Left ventricle myocardium superior (tissue), 1 donor: Measurements from ENCODE around the gene NSRP1. TPM values are rescaled to one million over a fixed set of nuclear protein-coding genes. Genes with fewer than 3 reads are reported as not detected.
"Not testable (repeated sequence)": the region's sequence is repeated elsewhere in the genome, so short reads cannot be mapped to it uniquely, and the experiment has no call there.

Experiments used
- ATAC-seq: fragments of 200-7000 bp; cut with Tn5 transposase; one replicate; pipeline ENCODE4 v1.9.1; 2020; ENCODE audit warnings: mild to moderate bottlenecking, moderate library complexity
- DNase-seq: peaks from one replicate; pipeline ENCODE4 v3.0.0-alpha.2; 2020
- intact Hi-C: fragments of 100-400 bp; cut with micrococcal nuclease; formaldehyde crosslinking; loops from one replicate; pipeline ENCODE4 v1.11.0; 2022
- total RNA-seq: library from RNA; stranded (reverse); fragmentation: NEBNext Ultra II Directional; extraction: Animal tissue kit (Norgen Biotek cat#: 25700); gene quantifications from one replicate; pipeline ENCODE4 v1.2.1, GENCODE V29; 2021
- donor health status: DM: no; HTN: yes; CAD: no; lungs with severe emphysema.

Gene NSRP1
- total RNA-seq, 1 donor from 2014 or later, result 20.0 TPM

GRCh38 chr17:30212750-30213149 is 96.1 kb downstream of the NSRP1 start:
- no peak for ATAC-seq
- intact Hi-C loops, result no loop called here
- DNase-seq, result no peak

- DNase-seq, result no peak
- intact Hi-C loops, result no loop called here
- ATAC-seq, result no peak
These were observed 100.4 kb downstream of the NSRP1 start for GRCh38 chr17:30217054-30217453.

- DNase-seq (no peak), ATAC-seq (no peak)
- intact Hi-C loops, result no loop called here
These were observed 101.2 kb downstream of the NSRP1 start for GRCh38 chr17:30217746-30218245.

GRCh38 chr17:30218799-30219198 is 102.2 kb downstream of the NSRP1 start:
- DNase-seq, result no peak
- intact Hi-C loops, result no loop called here

GRCh38 chr17:30219315-30219714 is 102.7 kb downstream of the NSRP1 start:
- intact Hi-C loops, result no loop called here
- ATAC-seq (no peak), DNase-seq (no peak)

More at GRCh38 chr17:30218799-30219198, 102.2 kb downstream of the NSRP1 start:
- no peak for ATAC-seq

GRCh38 chr17:30219833-30220232 is 103.2 kb downstream of the NSRP1 start:
- intact Hi-C loops, result no loop called here
- ATAC-seq, result no peak
- no peak for DNase-seq

GRCh38 chr17:30220414-30220813 is 103.8 kb downstream of the NSRP1 start:
- intact Hi-C loops, result no loop called here
- DNase-seq (no peak), ATAC-seq (no peak)

GRCh38 chr17:30221346-30221745 is 104.7 kb downstream of the NSRP1 start:
- intact Hi-C loops, result no loop called here
- ATAC-seq (no peak), DNase-seq (no peak)

- intact Hi-C loops, result no loop called here
- ATAC-seq (no peak), DNase-seq (no peak)
These were observed 105.6 kb downstream of the NSRP1 start for GRCh38 chr17:30222251-30222650.

- ATAC-seq (no peak), DNase-seq (no peak)
- intact Hi-C loops, result no loop called here
These were observed 106.1 kb downstream of the NSRP1 start for GRCh38 chr17:30222721-30223175.

- DNase-seq (no peak), ATAC-seq (no peak)
- intact Hi-C loops, result no loop called here
These were observed 107.9 kb downstream of the NSRP1 start for GRCh38 chr17:30224419-30224960.

GRCh38 chr17:30225112-30225511 is 108.5 kb downstream of the NSRP1 start:
- intact Hi-C loops, result no loop called here

GRCh38 chr17:30225919-30226553 is 109.4 kb downstream of the NSRP1 start:
- DNase-seq (no peak), ATAC-seq (no peak)
- intact Hi-C loops, result no loop called here

More at GRCh38 chr17:30225112-30225511, 108.5 kb downstream of the NSRP1 start:
- ATAC-seq, result no peak
- no peak for DNase-seq

GRCh38 chr17:30226878-30227277 is 110.3 kb downstream of the NSRP1 start:
- DNase-seq (no peak), ATAC-seq (no peak)
- intact Hi-C loops, result no loop called here

GRCh38 chr17:30228011-30228410 is 111.4 kb downstream of the NSRP1 start:
- no peak for ATAC-seq
- intact Hi-C loops, result no loop called here
- no peak for DNase-seq

GRCh38 chr17:30229012-30229411 is 112.4 kb downstream of the NSRP1 start:
- no peak for ATAC-seq
- no peak for DNase-seq
- intact Hi-C loops, result no loop called here

GRCh38 chr17:30230009-30230408 is 113.4 kb downstream of the NSRP1 start:
- intact Hi-C loops, DNase-seq, ATAC-seq: not testable (repeated sequence)

GRCh38 chr17:30230596-30231125 is 114.0 kb downstream of the NSRP1 start:
- DNase-seq (no peak), ATAC-seq (no peak)
- intact Hi-C loops, result no loop called here

GRCh38 chr17:30232015-30232823 is 115.6 kb downstream of the NSRP1 start:
- intact Hi-C loops, result no loop called here
- ATAC-seq, result no peak
- DNase-seq, result no peak
